Right kidney (tissue), 1 donor: ENCODE results near the gene IRS2.

Source experiments
- DNase-seq: peaks from one replicate; pipeline ENCODE4 v3.0.0-alpha.2; 2016

IRS2 gene

GRCh38 chr13:109809216-109809932, 23.0 kb upstream of the IRS2 start:
- no peak for DNase-seq

DNA sequence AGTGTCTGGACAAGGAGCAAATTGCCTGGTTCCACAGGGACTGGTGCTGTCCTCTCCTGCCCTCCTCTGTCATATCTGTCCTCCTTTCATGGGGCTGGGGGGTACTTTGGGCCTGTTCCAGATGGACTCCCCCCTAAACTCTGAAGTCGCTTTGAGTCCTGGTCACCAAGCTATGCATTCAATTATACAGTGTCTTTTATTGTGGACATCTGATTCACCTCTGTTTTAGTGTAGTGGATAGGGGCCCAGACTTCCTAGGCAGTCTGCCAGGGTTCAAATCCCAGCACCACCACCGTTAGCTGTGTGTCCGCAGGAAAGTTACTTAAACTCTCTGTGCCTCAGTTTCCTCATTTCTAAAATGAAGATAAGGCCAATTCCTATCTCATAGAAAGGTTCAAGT, 21.0 kb upstream of the IRS2 start:
- no peak for DNase-seq

- DNase-seq: no peak
These were observed 18.3 kb upstream of the IRS2 start for GRCh38 chr13:109804654-109805053.

GRCh38 chr13:109803825-109804224, 17.4 kb upstream of the IRS2 start:
- no peak for DNase-seq

DNA sequence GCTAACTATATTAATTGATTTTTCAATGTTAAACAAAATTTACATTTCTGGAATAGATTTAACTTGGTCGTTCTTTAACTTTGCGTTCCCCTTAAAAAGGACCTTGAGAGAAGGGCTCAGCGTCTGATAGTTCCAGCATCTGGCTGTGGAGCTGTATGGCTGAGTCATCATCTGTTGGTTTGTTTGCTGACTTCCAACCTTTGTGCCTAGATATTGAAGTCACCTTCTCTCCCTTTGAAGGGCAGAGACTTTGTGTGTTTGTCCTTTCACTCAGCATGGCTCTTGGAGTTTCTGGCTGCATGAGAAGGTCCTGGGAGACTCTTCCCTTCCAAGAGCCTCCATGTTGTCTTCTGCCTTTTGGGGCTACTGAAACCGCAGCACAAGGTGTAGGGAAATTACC, 16.6 kb upstream of the IRS2 start:
- no peak for DNase-seq

DNA sequence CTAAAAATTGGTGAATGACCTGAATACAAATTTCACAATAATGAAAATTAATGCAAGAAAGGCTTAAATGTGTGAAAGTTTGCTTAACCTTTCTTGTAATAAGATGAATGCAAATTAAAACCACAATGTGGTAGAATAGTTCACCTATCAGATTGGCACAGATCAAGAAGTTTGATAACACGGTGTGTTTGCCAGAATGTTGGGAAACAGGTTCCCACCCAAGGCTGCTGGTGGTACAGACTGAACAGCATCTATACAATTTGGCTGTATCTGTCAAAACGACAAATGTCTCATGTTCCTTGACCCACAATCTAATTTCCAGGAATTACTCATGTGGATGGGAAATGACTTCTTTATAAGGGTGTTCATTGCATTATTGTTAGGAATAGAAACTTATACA, 8.6 kb upstream of the IRS2 start:
- DNase-seq: no peak

DNA sequence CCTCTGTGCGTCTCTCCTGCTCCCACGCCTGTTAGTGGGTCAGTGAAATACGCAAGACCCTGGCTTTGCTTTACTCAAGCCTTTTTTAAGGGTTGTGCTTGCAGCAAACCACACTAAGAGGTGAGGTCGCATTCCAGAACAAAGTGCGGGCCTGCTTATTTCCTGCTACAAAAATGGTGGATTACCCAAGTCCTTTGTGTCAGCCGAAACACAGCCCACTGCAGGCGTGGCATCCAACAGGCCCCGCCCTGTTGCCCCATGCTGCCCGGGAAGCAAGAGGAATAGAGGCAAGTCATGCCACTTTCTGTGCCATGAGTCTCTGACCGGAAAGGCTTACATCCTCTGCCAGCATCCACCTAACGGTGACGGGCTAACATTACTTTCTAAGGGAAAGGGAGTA, 7.7 kb upstream of the IRS2 start:
- no peak for DNase-seq

DNA sequence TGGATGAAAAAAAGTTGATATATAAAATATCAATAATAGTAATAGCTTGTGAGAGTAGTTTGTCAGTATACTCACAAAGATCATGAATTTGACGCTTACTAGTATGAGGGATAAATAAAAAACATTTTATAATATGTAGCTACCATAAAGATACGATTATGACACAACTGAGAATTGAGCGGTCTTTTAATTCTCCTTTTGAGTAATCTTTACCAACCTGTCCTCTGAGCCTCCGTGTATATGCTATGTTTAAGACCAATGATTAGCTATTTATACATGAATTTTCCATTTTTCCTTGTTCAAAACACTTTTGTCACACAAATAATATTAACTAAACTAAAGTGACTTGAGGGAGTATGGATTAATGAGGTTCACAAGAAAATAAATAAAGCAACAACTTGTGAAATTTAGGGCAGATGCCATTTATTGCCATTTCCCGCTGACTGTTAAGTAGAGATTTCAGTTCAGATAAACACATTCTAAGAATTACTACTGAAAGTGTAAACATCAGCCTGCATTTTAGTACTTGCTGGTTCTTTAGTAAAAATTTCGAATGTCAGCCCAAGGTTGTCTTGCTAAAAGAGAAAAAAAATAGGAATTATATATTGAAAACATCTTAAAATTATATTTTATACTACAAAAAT, 6.2 kb upstream of the IRS2 start:
- DNase-seq: no peak

DNA sequence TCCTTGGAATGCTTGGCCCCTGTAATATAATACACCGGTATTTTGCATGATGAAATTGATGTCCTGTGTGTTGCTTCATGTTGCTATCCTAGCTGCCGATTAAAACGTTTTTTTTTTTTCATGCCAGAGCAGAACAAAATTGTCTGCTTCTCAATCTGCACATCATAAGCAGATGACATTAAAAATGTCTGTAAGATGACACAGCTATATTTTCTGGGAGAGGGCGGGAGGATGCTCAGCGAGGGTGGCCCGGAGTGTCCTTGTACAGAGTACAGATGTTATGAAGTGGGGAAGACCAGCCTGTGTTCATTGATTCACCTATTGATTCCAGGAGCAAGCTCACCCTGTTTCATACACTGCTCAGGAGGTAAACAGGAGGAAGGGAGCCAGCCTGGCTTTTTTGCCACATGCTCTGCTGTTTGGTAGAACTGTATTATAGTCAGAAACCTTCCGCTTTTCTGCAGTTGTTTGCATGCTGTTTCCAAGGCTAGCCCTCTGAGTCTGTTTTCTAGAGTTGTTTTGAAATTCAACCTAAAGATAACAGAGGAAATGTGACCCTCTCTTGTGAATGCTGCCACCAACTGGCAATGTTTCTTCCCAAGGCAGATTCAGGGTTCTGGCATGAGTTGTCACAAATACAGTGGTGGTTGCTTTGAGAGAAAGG, 4.7 kb upstream of the IRS2 start:
- DNase-seq: no peak

- no peak for DNase-seq
These were observed 3.7 kb upstream of the IRS2 start for GRCh38 chr13:109790086-109790485.

DNA sequence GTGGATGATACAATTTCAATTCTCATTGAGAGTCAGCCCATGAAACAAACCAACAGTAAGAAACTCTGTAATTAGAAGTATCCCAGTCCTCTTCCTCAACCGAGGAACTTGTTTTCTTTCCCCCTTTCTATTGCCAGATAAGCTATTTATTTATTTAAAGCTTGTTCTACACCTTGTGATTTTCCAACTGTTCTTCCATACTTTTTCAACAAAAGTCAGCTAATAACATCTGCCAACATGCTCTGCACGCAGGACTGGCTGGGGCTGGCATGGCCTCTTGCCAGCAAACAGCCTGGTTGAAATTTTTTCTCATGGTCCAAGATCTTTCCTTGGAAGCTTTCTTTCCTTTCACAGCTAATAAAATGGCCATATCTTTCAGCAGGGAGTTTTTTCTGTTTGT, 2.9 kb upstream of the IRS2 start:
- DNase-seq: no peak

GRCh38 chr13:109788372-109789111, 2.2 kb upstream of the IRS2 start:
- no peak for DNase-seq

- DNase-seq: peak; percentile 91
These were observed 962 bp upstream of the IRS2 start for GRCh38 chr13:109787135-109787954.

DNA sequence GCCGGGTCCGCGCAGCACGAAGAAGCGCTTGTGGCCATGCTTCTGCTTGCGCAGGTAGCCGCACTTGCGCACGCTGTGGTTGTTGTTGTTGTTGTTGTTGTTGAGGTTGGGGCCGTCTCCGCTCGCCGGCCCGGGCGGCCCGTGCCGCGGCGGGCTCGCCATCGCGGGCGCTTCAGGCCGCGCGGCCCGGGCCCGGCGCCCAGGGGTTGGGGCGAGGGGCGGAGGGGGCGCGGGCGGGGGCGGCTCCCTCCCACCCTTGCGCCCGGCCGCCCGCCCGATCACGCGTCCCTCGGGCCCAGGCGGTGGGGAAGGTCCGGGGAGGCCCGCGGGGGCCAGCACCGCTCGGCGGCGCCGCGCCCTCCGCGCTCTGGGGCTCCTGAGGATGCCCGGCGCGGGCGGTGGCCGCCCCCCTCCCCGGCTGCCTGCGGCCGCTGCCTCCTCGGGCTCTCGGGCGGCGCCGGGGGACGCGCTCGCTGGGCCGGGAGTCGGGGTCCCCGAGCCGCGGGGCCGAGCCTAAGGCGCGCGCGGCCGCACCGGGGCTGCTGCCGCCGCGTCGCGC, 412 bp downstream of the IRS2 start:
- DNase-seq: no peak

GRCh38 chr13:109785141-109785891, 1.1 kb downstream of the IRS2 start:
- peak; percentile 92 for DNase-seq

DNA sequence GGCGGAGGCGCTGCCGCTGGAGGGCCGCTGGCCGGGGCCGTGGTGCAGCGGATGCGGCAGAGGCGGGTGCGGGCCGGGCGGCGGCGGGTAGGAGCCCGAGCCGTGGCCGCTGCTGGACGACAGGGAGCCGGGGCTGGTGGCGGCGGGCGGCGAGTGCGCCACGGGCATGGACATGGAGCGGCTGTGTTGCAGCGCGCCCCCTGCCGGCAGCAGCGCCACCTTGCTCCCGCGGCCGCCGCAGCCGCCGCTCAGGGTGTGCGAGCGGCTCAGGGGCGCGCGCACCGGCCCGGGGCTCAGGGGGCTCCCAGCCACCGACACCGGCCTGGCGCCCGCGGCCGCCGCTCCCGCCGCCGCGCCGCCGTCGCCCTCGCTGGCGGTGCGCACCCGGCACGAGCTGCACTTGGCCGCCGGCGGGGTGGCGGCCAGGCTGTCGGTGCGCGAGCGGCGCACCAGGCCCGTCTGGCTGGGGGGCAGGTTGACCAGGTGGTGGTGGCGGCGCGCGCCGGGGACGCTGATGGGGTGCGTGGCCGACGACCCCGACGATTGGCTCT, 1.7 kb downstream of the IRS2 start:
- no peak for DNase-seq

GRCh38 chr13:109783815-109784589, 2.4 kb downstream of the IRS2 start:
- DNase-seq: peak; percentile 76

GRCh38 chr13:109783447-109783814, 3.0 kb downstream of the IRS2 start:
- DNase-seq: no peak

DNA sequence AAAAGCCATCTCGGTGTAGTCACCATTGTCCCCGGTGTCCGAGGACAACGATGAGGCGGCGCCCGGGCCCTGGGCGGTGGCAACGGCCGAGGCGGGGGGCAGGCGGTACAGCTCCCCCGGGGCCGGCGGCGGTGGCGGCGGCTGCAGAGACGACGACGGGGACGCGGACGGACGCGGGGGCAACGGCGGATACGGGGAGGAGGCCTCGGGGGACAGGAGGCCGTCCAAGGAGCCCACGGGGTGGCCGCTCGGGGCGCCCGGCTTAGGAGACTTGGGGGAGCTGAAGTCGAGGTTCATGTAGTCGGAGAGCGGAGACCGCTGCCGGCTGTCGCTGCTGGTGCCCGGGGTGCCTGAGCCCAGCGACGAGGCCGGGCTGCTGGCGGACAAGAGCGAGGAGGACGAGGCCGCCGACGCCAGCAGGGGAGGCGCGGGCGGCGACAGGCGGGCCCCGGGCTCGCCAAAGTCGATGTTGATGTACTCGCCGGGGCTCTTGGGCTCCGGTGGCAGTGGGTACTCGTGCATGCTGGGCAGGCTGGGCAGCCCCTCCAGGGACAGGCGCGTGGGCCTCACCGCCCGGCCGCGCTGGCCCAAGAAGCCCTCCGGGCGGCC, 3.5 kb downstream of the IRS2 start:
- DNase-seq: no peak
